SU-DHL-6 (cell line): ENCODE results near the gene SPOCK3.

ENCODE experiments used
- H2AFZ ChIP-seq: fragments of 200-600 bp; sonication (generic); 2 replicates; pipeline ENCODE4 v1.6.1; 2014; ENCODE audit warnings: low read depth, mild to moderate bottlenecking, moderate library complexity, mixed read lengths, antibody characterized with exemption, low read length; ENCODE audit not compliant: severe bottlenecking
- H3F3A ChIP-seq: fragments of 200-600 bp; shearing (Covaris generic); 2 replicates; pipeline ENCODE4 v1.6.0; 2016; ENCODE audit warnings: antibody characterized with exemption, mild to moderate bottlenecking; ENCODE audit not compliant: insufficient read depth
- H3K27ac ChIP-seq: fragments of 200-600 bp; sonication (generic); 2 replicates; pipeline ENCODE4 v1.5.1; 2016; ENCODE audit warnings: low read depth, mild to moderate bottlenecking, low read length, moderate library complexity, mixed read lengths
- H3K27me3 ChIP-seq: fragments of 200-600 bp; sonication (generic), shearing (Covaris generic); 2 replicates; pipeline ENCODE4 v1.6.0; 2014; ENCODE audit warnings: mild to moderate bottlenecking, low read length
- H3K36me3 ChIP-seq: fragments of 200-600 bp; sonication (generic); 2 replicates; pipeline ENCODE4 v1.6.1; 2014; ENCODE audit warnings: mild to moderate bottlenecking, low read length, mixed read lengths
- H3K4me2 ChIP-seq: fragments of 300-600, 200-600 bp; shearing (Covaris generic), sonication (generic); 2 replicates; pipeline ENCODE4 v1.6.0; 2014; ENCODE audit warnings: low read length, low read depth, mild to moderate bottlenecking; ENCODE audit not compliant: poor library complexity, severe bottlenecking
- H3K4me3 ChIP-seq: fragments of 200-600 bp; sonication (generic); 2 replicates; pipeline ENCODE4 v1.5.1; 2014; ENCODE audit warnings: antibody characterized with exemption, low read length, mild to moderate bottlenecking, mixed read lengths; ENCODE audit not compliant: insufficient read depth, poor library complexity, severe bottlenecking
- H3K79me2 ChIP-seq: fragments of 200-600 bp; sonication (generic); 2 replicates; pipeline ENCODE4 v1.6.1; 2014; ENCODE audit warnings: mild to moderate bottlenecking, low read length, moderate library complexity; ENCODE audit not compliant: insufficient read depth
- H3K9ac ChIP-seq: fragments of 200-600 bp; sonication (generic); 2 replicates; pipeline ENCODE4 v1.7.0; 2014; ENCODE audit warnings: mild to moderate bottlenecking, low read length
- H3K9me2 ChIP-seq: fragments of 200-600 bp; sonication (generic); replicated peaks from 2 replicates; pipeline ENCODE4 v1.6.1; 2014; ENCODE audit warnings: low read length; ENCODE audit not compliant: insufficient read depth
- H3K9me3 ChIP-seq: fragments of 200-600 bp; sonication (generic); 2 replicates; pipeline ENCODE4 v1.6.1; 2014; ENCODE audit warnings: low read length, mixed read lengths; ENCODE audit not compliant: insufficient read depth
- H4K20me1 ChIP-seq: fragments of 200-600 bp; sonication (generic); 2 replicates; pipeline ENCODE4 v1.6.1; 2014; ENCODE audit warnings: low read depth, mild to moderate bottlenecking, antibody characterized with exemption, low read length, moderate library complexity, mixed read lengths
- CTCF ChIP-seq: fragments of 200-600 bp; sonication (generic); IDR thresholded peaks from one replicate; pipeline ENCODE4 v1.5.1; 2017; ENCODE audit warnings: antibody characterized with exemption, mild to moderate bottlenecking, low read length, moderate library complexity; ENCODE audit not compliant: insufficient read depth, poor library complexity, severe bottlenecking
- EZH2phosphoT487 ChIP-seq: fragments of 200-600 bp; sonication (generic), shearing (Covaris generic); conservative IDR thresholded peaks from 2 replicates; pipeline ENCODE4 v1.6.1; 2018; ENCODE audit warnings: mild to moderate bottlenecking, antibody characterized with exemption, low read length, moderate library complexity, mixed read lengths

SPOCK3 gene

DNA sequence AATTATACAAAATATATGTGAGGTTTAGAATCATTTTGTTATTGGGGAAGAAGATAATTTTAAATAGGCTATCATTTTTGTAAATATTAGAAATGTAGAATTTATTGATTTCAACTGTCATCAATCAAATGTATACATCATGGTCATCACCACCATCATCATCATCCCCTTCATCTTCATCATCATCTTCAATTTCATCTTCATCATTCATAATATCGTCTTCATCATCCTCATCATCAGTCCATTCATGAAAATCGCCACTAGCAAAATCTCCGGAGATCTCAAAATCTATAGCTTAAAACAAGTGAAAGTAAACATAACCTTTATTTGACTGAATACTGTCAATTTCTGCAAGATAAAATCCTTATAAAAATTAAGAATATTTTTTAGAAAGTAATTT lies 499.5 kb downstream of the SPOCK3 start:
- no peaks in the 10 kb centered on the region for H3K79me2 ChIP-seq
- H4K20me1 ChIP-seq, result no peaks in the 10 kb centered on the region
- H2AFZ ChIP-seq, result no peak overlapping the region

GRCh38 chr4:166733686-166734085 lies 500.6 kb downstream of the SPOCK3 start:
- Histone ChIP-seq H3K9ac (no peak overlapping the region), H3K4me2 (no peak overlapping the region), H3K79me2 (no peaks in the 10 kb centered on the region), H2AFZ (no peak overlapping the region), H3K9me2 (no peaks in the 10 kb centered on the region), H3K9me3 (no peaks in the 10 kb centered on the region), H3K27me3 (no peaks in the 10 kb centered on the region), H3K4me3 (no peak overlapping the region), H3F3A (no peaks in the 10 kb centered on the region), H3K36me3 (no peaks in the 10 kb centered on the region), H3K27ac (no peak overlapping the region), H4K20me1 (no peaks in the 10 kb centered on the region)
- no peak for TF ChIP-seq EZH2phosphoT487
- no peak for TF ChIP-seq CTCF

More for the DNA sequence above, 499.5 kb downstream of the SPOCK3 start:
- no peaks in the 10 kb centered on the region for H3K36me3 ChIP-seq
- no peaks in the 10 kb centered on the region for H3K9me3 ChIP-seq
- H3K27ac ChIP-seq, result no peak overlapping the region
- TF ChIP-seq EZH2phosphoT487 (no peak), CTCF (no peak)
- no peak overlapping the region for H3K9ac ChIP-seq
- no peaks in the 10 kb centered on the region for H3F3A ChIP-seq
- H3K4me2 ChIP-seq, result no peak overlapping the region
- no peaks in the 10 kb centered on the region for H3K27me3 ChIP-seq
- no peaks in the 10 kb centered on the region for H3K9me2 ChIP-seq
- H3K4me3 ChIP-seq, result no peak overlapping the region

DNA sequence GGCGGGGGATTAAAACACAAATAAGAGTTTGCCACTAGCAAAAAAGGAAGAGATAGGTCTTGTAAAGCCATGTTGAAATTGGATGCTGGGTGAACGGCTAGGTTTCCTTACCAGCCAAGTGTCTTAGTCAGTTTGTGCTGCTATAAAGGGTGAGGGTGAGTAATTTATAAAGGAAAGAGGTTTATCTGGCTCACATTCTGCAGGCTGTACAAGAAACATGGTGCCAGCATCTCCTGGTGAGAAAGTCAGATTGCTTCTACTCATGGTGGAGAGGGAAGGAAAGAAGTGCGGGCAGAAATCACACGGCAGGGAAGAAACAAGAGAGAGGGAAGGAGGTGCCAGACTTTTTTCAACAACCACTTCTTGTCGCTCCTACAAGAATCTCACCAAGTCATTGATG lies 507.5 kb downstream of the SPOCK3 start:
- H3F3A ChIP-seq, result no peaks in the 10 kb centered on the region
- H3K79me2 ChIP-seq, result no peaks in the 10 kb centered on the region
- H2AFZ ChIP-seq, result no peak overlapping the region
- TF ChIP-seq EZH2phosphoT487 (no peak), CTCF (no peak)
- H3K36me3 ChIP-seq, result no peaks in the 10 kb centered on the region
- H4K20me1 ChIP-seq, result no peaks in the 10 kb centered on the region
- no peak overlapping the region for H3K27ac ChIP-seq
- H3K27me3 ChIP-seq, result no peaks in the 10 kb centered on the region
- H3K9ac ChIP-seq, result no peak overlapping the region
- no peaks in the 10 kb centered on the region for H3K9me3 ChIP-seq
- no peak overlapping the region for H3K4me3 ChIP-seq
- no peak overlapping the region for H3K4me2 ChIP-seq
- no peaks in the 10 kb centered on the region for H3K9me2 ChIP-seq
